Activated gamma-delta T cell (primary cell): ENCODE data around the gene WDR62.

Source experiments
- DNase-seq: peaks from one replicate; lab custom pipeline; 2025; lab: John Stamatoyannopoulos, UW
- total RNA-seq, 2 donors: gene quantifications; one replicate each; lab custom pipeline; 2026; lab: John Stamatoyannopoulos, UW

The WDR62 gene
- 6.6 to 6.9 reads per million in 2 donors for total RNA-seq

DNA sequence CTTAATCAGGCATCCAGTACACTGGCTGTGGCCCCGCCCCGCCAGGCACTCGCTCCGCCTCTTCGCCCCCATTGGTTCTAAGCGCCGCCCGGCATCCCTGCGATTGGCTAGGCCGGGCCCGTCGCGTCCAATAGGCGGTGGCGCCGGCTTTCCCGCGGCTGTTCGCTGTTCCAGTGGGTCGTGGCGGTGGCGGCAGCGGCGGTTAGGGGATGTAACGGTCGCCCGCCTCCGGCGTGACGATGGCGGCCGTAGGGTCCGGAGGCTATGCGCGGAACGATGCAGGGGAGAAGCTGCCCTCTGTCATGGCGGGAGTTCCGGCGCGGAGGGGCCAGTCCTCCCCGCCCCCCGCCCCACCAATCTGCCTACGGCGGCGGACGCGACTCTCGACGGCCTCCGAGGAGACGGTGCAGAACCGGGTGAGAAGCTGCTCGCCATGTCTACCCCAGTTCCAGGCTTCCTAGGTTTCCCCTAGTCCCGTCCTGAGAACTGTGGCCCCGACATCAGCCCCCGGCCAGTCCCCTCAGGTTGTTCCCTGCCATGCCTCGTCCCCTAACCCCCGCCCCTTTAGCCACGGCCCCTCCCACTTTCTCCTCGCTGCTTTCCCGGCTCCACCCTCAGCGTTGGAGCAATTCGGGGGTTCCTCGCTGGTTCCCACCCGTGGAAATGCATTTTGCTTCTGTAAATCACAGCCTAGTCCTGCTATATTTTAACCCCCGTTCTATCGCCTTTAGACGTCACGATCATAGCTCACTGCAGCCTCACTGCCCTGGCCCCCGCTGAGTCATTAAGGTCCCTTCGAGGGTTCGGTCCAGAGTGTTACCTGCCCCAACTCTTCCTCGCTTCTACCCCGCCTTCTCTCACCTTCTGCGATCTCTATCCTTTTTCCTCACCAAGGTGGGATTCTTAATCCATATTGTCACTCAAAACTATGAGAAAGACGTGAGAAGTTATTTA, at the start of gene WDR62:
TSS of gene WDR62 (plus strand) at position 165 of the 954 bp plus-strand sequence. CDS start at position 240, 75 bp downstream.
- DNase-seq, result peak; percentile 88

GRCh38 chr19:36006955-36007354, 47.7 kb upstream of the WDR62 start:
- no peak for DNase-seq

DNA sequence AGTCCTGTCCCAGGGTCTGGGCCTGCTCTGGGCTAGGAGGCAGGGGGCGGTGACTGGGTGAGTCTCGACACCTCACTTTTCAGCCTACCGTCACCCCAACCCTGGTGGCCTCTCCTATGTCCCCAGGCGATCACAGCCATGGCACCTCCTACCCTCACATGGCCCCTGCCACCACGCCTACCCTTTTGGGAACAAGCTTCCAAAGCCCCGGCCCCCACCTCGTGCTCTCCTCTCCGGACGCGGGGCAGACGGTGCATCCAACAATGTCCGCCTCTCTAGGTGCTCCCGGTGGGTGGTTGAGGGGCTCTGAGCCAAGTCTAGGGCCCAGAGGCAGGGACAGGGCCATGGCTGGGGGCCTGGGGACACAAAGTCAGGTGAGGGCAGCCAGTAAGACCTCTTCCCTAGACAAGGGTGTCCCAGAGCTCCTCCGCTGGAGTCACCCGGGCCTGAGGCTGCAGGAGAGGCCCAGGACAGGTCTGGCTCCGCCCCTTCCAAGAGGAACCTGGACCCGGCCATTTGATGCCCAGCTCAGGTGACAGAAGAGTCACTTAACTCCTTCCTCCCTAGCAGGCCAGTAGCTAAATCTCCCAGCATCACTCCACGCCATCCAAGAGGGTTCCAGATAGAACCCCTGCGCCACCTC, 46.2 kb upstream of the WDR62 start, which contains the start of gene SYNE4:
TSS of gene SYNE4 (minus strand) at position 478 of the 643 bp plus-strand sequence. CDS start at position 346, 132 bp downstream.
- DNase-seq, result no peak

- DNase-seq, result no peak
These were observed 45.5 kb upstream of the WDR62 start for GRCh38 chr19:36009220-36009619.

GRCh38 chr19:36009633-36010379, 44.9 kb upstream of the WDR62 start:
- DNase-seq, result no peak

DNA sequence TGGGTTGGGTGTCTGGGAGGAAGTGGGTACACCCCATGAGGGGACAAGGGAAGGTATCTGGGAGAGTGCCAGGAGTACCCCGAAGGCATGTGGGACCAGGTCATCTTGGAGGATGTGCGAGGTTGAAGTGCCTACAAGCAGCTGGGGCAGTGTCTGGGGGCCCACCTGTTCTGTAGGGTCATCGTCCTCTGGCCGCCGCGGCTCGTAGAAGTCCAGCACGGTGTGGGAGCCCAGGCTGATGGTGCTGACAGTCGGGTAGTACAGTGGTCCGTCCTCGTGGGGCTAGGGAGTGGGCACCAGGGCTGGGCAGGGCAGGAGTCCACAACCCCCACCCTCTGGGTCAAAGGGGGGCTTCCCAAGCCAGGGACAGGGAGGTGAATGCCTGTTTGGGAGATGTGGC, 44.3 kb upstream of the WDR62 start:
- no peak for DNase-seq

DNA sequence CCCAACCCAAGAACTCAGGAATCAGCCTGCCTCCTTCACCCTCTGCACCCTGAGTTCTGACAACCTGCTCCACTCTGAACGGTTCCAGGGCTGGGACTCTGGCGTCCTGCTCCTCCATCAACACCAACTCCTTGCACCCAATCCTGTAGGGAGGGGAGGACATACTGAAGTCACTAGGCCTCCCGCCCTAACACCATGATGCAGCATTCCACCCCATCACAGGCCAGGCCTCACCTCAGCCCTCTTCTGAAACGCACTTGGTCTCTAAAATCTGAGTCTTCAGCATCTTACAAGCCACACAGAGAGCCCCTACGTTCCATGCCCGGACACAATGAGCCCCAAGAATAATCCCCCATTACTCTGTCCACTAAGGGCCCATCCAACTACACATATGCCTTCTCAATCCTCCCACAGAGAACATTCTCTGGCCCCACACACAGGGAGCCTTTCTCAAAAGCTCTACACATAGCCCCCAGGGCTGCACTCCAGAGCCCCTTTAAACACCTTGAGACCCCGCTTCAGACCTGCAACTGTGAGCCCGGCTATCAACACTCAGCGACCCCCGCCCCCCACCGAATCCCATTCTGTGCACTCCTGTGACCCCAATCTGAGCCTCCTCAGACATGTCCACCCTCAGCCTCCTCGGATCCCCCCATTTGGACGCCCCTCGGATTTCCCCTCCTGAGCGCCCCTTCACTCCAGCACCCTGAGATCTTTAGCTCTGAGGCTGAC, 41.3 kb upstream of the WDR62 start:
- DNase-seq, result no peak

DNA sequence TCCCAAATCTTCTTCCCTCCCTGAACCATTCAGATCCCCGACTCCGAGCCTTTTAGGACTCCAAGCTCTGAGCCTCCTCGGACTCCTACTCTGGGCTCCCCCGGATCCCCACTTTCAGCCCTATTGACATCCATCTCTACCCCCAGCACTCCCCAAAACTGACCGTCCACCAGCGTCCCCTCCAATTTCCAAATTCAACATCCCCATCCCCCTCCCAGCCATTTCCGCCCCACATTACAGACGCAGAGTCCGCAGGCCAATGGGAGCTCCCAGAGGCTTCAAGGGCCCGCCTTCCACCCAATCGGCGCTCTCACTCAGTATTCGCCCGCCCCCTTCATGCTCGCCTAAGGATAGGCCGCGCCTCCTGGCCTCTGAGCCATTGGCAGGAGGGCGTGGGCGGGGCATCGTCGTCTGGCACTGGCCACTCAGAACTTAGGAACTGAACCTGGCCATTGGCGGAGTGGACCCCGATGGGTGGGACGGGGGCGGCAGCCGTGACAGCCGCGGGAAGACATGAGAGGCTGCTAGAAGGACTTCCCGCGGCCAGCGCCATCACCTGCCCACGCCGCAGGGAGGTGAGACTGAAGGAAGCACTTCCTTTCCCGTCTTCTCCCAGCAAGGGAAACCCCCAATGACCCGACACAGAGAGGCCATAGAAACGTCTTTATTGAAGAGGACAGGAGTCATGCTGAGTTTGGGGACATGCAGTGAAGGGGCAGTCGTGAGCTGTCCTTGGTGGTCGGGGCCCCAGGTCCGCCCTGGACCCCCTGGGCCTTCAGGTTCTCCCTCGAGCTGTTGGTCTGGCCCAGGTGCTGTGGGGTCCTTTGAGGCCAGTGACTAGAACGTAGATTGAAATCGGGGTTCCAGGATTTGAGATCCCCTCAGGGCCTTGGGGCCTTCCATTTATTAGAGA, 40.4 kb upstream of the WDR62 start, which contains the start of gene ALKBH6:
TSS of gene ALKBH6 (minus strand) at position 202 of the 913 bp plus-strand sequence. CDS start 816 bp downstream, outside the sequence.
- peak; percentile 94 for DNase-seq

DNA sequence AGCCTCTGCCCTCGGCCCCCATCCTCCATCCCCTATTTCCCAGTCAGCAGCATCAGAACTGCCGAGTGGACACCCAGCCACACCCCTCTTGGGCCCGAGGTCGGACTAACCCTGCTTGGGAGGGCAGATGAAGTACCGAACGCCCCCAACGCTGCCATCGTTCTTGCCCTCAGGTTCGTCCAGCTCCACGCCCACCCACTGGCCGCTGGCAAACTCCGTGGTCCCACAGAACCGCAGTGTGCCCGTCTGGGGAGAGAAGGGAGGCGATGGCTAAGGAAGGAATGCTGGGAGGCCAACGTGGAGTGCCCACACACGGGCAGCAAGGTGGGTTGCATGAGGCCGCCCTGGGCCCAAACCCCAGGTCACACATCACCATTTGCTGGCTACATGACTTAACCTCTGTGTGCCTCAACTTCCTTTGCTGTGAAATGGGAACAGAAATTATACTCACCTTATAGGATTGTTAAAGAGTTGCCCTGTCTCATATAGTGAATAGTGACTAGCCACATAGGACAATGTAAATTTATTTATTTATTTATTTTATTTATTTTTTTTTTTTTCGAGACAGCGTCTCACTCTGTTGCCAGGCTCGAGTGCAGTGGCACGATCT, 35.5 kb upstream of the WDR62 start:
- DNase-seq, result no peak

- no peak for DNase-seq
These were observed 31.3 kb upstream of the WDR62 start for GRCh38 chr19:36023432-36023831.

DNA sequence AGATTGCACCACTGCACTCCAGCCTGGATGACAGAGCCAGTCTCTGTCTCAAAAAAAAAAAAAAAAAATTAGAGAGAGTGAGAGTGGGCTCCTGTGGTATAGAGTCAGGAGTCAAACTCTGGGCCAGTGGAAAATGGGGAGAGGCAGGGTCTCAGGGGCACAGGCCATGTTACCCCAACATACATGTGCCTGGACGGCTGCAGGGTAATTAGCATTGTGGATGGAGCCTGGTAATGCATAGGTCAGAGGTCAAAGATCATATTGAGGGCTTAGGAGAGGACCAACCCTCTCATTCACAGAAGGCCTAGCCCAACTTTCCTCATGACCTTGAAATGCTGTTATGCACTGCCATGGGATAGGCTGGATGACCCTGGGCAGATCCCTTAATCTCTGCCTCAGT, 29.2 kb upstream of the WDR62 start:
- no peak for DNase-seq

DNA sequence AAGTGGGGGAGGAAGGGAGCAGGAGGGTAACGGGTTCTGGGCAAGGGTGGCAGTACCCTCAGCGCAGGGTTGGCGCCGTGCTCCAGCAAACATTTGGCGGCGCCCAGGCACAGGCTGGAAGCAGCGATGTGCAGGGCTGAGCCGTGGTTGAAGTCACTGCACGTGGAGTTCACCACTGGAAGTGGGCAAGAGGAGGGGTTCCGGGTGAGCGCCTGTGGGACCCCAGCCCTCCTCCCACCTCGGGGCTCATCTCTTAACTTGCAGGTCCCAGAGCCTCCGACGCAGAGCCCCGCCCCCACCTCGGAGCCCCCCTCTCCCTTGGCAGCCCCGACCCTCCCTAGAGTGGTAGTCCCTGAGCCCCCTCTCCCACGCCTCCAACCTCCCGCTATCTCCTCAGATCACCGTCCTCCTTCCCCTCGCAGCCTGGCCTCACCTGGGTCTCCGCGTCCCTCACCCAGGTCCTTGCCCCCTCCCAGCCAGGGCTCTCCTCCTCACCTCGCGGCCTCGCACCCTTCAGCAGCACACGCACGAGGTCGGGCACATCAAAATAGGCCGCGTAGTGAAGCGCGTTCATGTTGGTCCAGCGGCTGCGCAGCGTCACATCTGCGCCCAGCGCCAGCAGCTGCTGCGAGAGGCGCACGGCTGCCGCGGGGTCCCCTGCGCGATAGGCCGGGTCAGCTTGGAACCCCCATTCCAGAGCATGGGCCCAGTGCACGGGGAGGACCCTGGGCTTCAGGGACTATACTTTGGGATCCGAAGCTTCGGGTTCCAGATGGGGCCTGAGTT, 28.4 kb upstream of the WDR62 start:
- no peak for DNase-seq

- DNase-seq, result no peak
These were observed 27.0 kb upstream of the WDR62 start for GRCh38 chr19:36027696-36028095.

GRCh38 chr19:36028313-36029041, 26.2 kb upstream of the WDR62 start:
- DNase-seq, result no peak

- no peak for DNase-seq
These were observed 24.2 kb upstream of the WDR62 start for GRCh38 chr19:36030264-36031148.

DNA sequence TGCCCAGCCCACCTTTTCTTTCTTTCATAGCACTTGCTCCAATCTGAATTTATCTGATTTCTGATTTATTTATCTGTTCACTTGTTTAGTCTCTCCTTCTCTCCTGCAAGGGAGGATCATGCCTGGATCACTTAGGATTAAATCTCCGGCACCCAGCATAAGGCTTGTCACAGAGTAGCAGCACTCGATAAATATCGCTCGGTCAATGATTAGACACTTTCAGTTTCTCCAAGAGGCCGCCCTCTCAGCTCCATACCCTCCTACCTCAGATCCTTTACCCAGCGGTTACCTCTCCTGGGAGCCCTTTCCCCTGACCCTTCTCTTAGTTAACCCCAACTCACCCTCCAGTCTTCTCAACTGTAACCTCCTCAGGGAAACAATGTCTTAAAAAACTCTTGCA, 23.4 kb upstream of the WDR62 start:
- DNase-seq, result no peak
